Stimulated activated CD4-positive, alpha-beta T cell treated with anti-CD3 and anti-CD28 coated beads, Interleukin-4, amount 100 ng/mL, for 1 hour (primary cell): Measurements from ENCODE around the gene METTL5.
"Not testable (repeated sequence)": the region's sequence is repeated elsewhere in the genome, so short reads cannot be mapped to it uniquely, and the experiment has no call there.

Experiments
- DNase-seq: peaks from one replicate; pipeline ENCODE4 v3.0.0-alpha.2; 2020

Gene METTL5

DNA sequence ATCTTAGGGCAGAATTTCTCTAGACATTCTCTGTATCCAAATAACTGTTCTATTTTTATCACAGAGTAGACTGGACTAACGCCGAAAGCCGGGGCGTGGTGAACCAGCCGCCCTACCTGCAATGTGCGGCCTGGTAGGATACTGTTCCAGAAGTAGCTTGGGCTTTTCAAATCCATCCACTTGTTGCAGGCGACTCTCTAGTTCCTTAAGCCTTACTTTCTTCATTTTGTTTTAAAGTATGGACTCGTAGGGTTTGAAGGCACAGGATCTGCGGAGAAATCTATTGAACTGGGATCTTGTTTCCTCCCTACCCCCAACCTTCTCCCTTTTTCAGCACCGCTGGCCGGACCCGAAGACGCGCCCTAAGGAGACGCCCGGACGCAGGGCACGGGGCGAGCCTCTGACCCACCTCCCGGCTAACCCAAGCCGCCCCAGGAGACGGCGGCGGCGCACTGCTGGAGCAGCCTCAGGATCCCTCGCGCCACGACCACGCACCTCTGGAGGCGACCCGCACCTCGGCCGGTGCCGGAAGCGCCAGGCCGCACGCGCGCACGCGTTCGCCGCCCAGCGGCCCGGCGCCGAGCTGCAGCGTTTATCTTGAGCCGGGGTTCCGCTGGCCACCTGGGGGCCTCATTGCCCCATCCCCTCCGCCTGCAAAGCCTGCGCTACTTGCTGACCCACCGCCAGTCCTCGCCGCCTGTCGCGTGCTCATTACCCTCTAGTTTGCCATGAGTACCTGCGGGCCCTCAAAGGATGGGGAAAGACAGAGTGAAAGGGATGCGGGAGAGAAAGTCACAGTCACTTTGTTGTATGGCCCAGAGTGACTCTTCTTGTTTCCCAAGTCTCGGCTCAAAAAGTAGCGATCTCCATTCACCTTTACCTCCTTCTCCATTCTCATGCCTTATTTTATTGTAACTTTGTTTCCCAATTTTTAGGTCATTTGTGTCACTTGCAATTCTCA lies at the start of gene METTL5:
Gene METTL5, minus strand, starts transcription at position 533 of the 961 bp plus-strand sequence. Its CDS starts 308 bp downstream, at position 225.
- peak; percentile 80 for DNase-seq

- no peak for DNase-seq
Observed at GRCh38 chr2:169871994-169872393, 47.3 kb upstream of the METTL5 start.

GRCh38 chr2:169871369-169871768 lies 46.7 kb upstream of the METTL5 start:
- not testable (repeated sequence) for DNase-seq

DNA sequence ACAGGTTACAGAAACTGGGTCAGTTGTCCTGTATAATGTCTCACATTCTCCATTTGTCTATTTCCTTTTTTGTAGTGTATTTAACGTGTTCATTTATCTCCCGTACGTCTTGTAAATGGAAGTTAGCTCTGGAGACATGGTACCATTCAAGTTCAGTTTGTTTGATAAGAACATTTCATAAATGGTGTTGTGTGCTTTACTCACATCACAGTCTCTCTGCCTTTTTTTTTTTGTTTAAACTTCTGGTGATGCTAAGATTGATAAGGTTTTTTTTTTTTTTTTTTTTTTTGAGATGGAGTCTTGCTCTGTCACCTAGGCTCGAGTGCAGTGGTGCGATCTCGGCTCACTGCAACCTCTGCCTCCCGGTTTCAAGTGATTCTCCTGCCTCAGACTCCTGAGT lies 44.2 kb upstream of the METTL5 start:
- no peak for DNase-seq

GRCh38 chr2:169867579-169867978 lies 42.9 kb upstream of the METTL5 start:
- DNase-seq: no peak

- not testable (repeated sequence) for DNase-seq
Observed at GRCh38 chr2:169866230-169866629, 41.5 kb upstream of the METTL5 start.

GRCh38 chr2:169865492-169865891 lies 40.8 kb upstream of the METTL5 start:
- no peak for DNase-seq

GRCh38 chr2:169862816-169863215 lies 38.1 kb upstream of the METTL5 start:
- DNase-seq: no peak

DNA sequence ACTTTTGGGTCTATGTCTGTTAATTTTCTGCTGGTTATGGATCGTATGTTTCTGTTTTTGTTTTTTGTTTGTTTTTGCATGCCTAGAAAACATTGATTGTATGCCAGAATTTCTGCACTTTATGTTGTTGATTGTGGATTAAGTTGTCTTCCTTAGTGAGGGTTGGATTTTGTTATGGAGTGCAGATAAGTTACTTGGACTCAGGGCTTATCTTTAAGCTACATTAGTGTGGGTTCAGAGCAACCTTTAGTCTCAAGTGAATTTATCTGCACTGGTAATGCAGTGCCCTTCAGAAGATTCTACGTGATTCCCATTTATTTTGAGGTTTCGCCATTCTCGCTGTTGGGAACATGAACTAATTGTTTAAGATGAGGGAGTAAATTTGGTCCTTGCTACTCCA lies 35.4 kb upstream of the METTL5 start:
- no peak for DNase-seq

GRCh38 chr2:169859423-169859822 lies 34.7 kb upstream of the METTL5 start:
- DNase-seq: no peak

DNA sequence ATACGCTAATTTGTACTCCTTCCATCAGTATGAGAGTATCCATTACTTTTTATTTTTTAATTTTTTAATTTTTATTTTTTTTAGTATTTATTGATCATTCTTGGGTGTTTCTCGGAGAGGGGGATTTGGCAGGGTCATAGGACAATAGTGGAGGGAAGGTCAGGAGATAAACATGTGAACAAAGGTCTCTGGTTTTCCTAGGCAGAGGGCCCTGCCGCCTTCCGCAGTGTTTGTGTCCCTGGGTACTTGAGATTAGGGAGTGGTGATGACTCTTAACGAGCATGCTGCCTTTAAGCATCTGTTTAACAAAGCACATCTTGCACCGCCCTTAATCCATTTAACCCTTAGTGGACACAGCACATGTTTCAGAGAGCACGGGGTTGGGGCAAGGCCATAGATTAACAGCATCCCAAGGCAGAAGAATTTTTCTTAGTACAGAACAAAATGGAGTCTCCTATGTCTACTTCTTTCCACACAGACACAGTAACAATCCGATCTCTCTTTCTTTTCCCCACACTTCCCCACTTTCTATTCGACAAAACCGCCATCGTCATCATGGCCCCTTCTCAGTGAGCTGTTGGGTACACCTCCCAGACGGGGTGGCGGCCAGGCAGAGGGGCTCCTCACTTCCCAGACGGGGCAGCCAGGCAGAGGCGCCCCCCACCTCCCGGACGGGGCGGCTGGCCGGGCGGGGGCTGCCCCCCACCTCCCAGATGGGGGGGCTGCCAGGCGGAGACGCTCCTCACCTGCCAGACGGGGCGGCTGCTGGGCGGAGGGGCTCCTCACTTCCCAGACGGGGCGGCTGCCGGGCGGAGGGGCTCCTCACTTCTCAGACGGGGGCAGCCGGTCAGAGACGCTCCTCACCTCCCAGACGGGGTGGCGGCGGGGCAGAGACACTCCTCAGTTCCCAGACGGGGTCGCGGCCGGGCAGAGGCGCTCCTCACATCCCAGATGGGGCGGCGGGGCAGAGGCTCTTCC lies 30.9 kb upstream of the METTL5 start:
- not testable (repeated sequence) for DNase-seq

DNA sequence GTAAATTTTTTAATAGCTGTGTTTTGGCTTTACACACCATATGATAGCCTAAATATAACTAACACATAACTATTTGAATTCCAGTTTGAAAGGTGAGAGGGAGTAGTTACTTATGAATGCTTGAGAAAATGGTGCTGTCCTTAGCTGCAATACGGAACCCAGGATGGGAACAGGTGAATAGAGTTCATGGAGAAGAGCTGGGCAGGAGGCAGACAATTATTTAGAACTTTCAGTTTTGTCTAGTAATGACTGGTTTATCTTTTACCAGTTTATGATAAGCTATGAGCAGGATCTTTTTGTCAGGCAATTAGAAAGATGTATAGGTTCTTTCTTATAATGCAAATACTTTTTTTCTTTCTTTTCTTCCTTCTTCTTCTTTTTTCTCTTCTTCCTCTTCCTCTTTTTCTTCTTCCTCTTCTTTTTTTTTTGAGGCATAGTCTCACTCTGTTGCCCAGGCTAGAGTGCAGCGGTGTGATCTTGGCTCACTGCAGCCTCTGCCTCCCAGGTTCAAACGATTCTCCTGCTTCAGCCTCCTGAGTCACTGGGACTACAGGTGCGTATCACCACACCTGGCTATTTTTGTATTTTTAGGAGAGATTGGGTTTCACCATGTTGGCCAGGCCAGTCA lies 28.4 kb upstream of the METTL5 start:
- DNase-seq: no peak

- no peak for DNase-seq
Observed at GRCh38 chr2:169849710-169850109, 25.0 kb upstream of the METTL5 start.

DNA sequence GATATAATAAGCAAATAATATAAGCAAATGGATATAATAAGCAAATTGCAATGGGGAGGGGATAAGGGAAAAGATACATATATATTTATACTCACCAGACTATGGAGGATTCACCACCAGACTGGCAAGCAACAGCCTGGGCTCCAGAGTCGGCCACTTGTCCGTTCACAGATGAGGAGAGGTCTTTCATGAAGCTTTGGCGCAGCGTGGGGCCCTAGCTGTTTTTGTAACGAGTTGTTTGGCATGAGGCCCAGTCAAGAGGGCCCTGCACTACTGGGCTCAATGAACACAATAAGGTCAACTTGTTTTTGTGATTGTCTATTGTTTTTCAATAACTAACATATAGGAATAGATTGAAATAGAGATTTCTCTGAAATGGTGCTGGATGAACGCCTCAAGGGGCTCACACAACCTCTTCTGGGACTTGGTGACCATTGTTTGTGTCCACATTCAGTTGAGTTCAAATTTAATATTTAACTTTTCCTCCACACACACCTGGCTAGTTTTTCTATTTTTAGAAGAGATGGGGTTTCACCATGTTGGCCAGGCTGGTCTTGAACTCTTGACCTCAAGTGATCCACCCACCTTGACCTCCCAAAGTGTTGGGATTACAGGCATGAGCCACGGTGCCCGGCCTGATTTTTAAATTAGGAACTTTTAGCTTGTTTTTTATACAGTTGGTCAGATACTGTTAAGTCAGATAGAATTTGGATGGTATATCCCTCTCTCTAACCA lies 24.4 kb upstream of the METTL5 start:
- not testable (repeated sequence) for DNase-seq

GRCh38 chr2:169845016-169845415 lies 20.3 kb upstream of the METTL5 start:
- DNase-seq: no peak

- DNase-seq: not testable (repeated sequence)
Observed at GRCh38 chr2:169841625-169842024, 16.9 kb upstream of the METTL5 start.

DNA sequence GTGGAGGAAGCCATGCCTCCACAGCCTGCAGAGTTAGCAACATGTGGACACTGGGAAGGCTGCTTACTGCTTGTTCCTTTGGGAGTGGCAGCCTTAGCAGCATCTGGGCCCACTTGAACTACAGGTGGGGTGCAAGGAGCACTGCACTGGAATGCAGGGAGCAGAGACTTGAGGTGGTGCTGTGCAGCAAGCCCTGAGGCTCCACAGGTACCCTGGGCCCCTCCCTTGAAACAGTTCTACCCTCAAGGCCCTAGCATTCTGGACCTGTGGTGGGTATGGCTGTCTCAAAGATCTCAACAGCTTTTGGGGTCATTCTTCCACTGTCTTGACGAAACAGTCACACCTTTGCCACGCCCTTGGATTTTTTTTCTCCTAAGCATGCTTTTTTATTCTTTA lies 16.0 kb upstream of the METTL5 start:
- DNase-seq: no peak

DNA sequence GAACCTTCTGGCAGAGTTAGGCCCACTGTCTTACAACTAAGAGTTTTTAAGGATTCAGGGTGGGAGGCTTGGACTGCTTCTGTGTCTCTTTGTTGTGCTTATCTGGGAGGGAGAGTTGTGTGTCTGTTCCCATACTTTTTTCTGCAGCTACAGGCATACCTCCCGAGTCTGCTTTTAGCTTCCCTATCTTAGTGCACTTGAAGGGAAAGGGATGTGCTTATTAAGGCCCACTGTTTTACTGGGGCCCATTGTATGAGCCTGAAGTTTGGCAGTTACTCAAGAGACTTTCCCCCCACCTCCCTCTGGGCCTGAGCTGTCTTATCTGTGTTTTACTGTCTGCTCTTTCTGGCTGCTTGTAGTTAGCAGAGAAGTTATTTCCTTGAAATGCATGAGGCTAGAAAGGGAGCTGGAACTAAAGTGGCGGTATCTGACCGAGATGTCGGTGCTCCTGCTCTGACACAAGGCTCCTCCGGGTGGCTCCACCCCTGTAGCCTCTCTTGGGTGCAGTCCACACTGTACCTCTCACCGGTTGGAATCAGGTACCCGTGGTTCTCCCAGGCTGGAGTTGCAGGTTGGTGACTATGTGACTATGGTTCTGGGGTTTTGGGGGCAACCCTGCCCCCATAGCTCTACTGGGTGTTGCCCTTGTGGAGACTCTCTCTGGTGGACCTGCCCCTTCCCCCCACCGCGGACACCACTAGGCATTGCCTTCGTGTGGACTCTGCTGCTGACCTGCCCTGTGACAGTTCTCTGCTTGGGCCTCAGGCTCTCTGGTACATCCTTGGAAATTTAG lies 15.4 kb upstream of the METTL5 start:
- DNase-seq: no peak

- DNase-seq: no peak
Observed at GRCh38 chr2:169838743-169839489, 14.2 kb upstream of the METTL5 start.

GRCh38 chr2:169834401-169834800 lies 9.7 kb upstream of the METTL5 start:
- DNase-seq: no peak
